DOHH2 (cell line): Measurements from ENCODE around the gene TEX13A.

Experiments
- H3F3A ChIP-seq: fragments of 200-600 bp; sonication (generic), shearing (Covaris generic); 2 replicates; pipeline ENCODE4 v1.6.0; 2016; ENCODE audit warnings: antibody characterized with exemption, mild to moderate bottlenecking; ENCODE audit not compliant: control insufficient read depth, insufficient read depth
- H3K27ac ChIP-seq: fragments of 200-600 bp; sonication (generic); 2 replicates; pipeline ENCODE4 v1.5.1; 2014; ENCODE audit warnings: low read depth, mild to moderate bottlenecking, low read length, moderate library complexity
- H3K27me3 ChIP-seq: fragments of 200-600 bp; sonication (generic); 2 replicates; pipeline ENCODE4 v1.6.1; 2014; ENCODE audit warnings: mild to moderate bottlenecking, low read length, mixed read lengths; ENCODE audit not compliant: control insufficient read depth
- H3K36me3 ChIP-seq: fragments of 200-600 bp; sonication (generic); 2 replicates; pipeline ENCODE4 v1.6.1; 2014; ENCODE audit warnings: mild to moderate bottlenecking, low read length, moderate library complexity, mixed read lengths; ENCODE audit not compliant: control insufficient read depth
- H3K4me1 ChIP-seq: fragments of 200-600 bp; sonication (generic); 2 replicates; pipeline ENCODE4 v1.6.1; 2014; ENCODE audit warnings: mild to moderate bottlenecking, low read length, mixed read lengths; ENCODE audit not compliant: control insufficient read depth
- H3K4me2 ChIP-seq: fragments of 200-600 bp; sonication (generic); 2 replicates; pipeline ENCODE4 v1.6.0; 2014; ENCODE audit warnings: mild to moderate bottlenecking, low read length, moderate library complexity
- H3K4me3 ChIP-seq: fragments of 200-600 bp; sonication (generic); 2 replicates; pipeline ENCODE4 v1.5.1; 2014; ENCODE audit warnings: mild to moderate bottlenecking, low read length, mixed read lengths
- H3K79me2 ChIP-seq: fragments of 200-600 bp; sonication (generic); 2 replicates; pipeline ENCODE4 v1.6.1; 2014; ENCODE audit warnings: mild to moderate bottlenecking, low read length, mixed read lengths; ENCODE audit not compliant: control insufficient read depth
- H3K9me2 ChIP-seq: fragments of 200-600 bp; sonication (generic); replicated peaks from 2 replicates; pipeline ENCODE4 v1.6.1; 2014; ENCODE audit warnings: mild to moderate bottlenecking, low read length, mixed read lengths; ENCODE audit not compliant: control insufficient read depth
- H3K9me3 ChIP-seq: fragments of 200-600 bp; sonication (generic); 2 replicates; pipeline ENCODE4 v1.6.1; 2014; ENCODE audit warnings: antibody characterized with exemption, low read length, mixed read lengths; ENCODE audit not compliant: control insufficient read depth, insufficient read depth
- H4K20me1 ChIP-seq: fragments of 200-600 bp; sonication (generic); 2 replicates; pipeline ENCODE4 v1.6.0; 2014; ENCODE audit warnings: low read depth, mild to moderate bottlenecking, antibody characterized with exemption, low read length, moderate library complexity; ENCODE audit not compliant: control insufficient read depth, insufficient read depth
- EZH2phosphoT487 ChIP-seq: fragments of 200-600 bp; sonication (generic); IDR thresholded peaks from 2 replicates; pipeline ENCODE4 v1.6.1; 2017; ENCODE audit warnings: borderline replicate concordance, mild to moderate bottlenecking, antibody characterized with exemption, low read length, moderate library complexity, mixed read lengths
- TF ChIP-seq, protein P1 (sequence below): fragments of 200-600 bp; sonication (generic); IDR thresholded peaks from one replicate; pipeline ENCODE4 v1.5.1; 2014; ENCODE audit warnings: antibody characterized with exemption, mild to moderate bottlenecking, low read depth, low read length; ENCODE audit not compliant: poor library complexity, severe bottlenecking

The TEX13A gene

DNA sequence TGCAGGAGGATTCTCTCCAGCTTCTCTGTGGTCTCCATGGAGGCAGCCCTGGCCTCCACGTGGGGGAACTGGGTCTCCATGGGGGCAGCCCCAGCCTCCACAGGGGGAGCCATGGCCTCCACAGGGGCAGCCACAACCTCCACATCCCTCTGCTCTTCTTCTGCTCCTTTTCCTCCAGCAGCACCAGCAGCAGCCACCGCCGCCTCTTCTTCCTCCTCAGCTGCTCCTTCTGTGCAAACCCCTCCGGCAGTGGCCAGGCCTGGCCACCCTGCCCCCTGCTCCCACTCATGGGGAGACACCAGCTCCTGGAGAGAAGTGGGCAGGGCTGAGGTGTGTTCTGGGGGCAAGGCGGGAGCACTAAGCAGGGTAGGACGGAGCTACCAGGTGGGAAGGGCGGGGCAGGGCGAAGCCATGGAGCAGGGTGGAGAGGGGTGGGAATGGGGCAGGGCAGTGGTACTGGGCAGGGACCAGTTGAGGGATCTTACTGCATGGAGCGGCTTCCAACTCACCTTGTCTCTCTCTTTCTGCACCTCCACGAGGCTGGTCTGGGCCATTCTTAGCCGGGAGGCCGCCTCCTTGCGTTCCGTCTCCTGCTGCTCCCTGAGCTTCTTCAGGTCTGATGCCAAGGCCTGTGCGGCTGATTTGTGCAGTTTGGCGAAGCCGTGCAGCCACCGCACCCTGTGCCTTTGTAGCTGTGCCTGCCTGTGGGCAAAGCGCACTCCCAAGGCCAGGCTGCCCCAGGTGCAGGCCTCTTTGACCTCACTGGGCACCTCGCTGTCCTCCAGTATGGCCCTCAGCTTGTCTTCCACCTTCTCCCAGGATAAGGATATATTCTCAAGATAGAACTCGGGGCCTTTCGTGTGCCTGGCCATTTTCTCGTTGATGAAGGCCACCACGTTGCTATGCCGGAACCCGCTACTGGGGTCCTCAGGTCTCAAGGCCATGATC, 766 bp downstream of the TEX13A start:
- no peak overlapping the region for H3K4me3 ChIP-seq

DNA sequence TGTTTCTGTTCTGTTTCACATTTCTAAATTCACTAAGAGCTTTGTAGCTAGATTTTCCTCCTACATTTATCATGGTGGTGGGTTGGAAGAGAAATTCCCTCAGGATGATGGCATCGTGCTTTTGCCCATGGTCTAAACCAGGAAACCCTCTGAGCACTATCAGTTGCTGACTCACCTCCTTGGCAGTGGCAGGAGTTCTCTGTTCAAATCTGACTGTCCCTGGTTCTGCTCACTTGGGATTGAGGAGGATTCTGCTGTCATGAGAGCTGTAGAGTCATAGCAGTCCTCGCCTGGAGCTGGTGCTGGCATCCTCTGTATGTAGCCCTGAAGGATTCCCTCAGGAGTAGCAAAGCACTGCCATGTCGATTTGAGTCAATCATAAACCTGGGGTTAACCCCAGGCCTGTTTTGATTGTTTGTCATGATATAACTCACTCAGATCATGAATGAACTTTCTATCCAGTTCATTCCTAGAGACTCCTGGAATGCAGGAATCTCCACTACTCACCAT, 9.4 kb downstream of the TEX13A start:
- Histone ChIP-seq H3K36me3 (no peaks in the 10 kb centered on the region), H3K27ac (no peak overlapping the region), H4K20me1 (no peaks in the 10 kb centered on the region), H3K4me2 (no peak overlapping the region), H3K9me2 (no peaks in the 10 kb centered on the region), H3K4me3 (no peak overlapping the region), H3K27me3 (no peaks in the 10 kb centered on the region), H3K9me3 (no peaks in the 10 kb centered on the region), H3K4me1 (no peaks in the 10 kb centered on the region), H3F3A (no peaks in the 10 kb centered on the region), H3K79me2 (no peaks in the 10 kb centered on the region)
- TF ChIP-seq EZH2phosphoT487: no peak
- TF ChIP-seq, protein P1, sequence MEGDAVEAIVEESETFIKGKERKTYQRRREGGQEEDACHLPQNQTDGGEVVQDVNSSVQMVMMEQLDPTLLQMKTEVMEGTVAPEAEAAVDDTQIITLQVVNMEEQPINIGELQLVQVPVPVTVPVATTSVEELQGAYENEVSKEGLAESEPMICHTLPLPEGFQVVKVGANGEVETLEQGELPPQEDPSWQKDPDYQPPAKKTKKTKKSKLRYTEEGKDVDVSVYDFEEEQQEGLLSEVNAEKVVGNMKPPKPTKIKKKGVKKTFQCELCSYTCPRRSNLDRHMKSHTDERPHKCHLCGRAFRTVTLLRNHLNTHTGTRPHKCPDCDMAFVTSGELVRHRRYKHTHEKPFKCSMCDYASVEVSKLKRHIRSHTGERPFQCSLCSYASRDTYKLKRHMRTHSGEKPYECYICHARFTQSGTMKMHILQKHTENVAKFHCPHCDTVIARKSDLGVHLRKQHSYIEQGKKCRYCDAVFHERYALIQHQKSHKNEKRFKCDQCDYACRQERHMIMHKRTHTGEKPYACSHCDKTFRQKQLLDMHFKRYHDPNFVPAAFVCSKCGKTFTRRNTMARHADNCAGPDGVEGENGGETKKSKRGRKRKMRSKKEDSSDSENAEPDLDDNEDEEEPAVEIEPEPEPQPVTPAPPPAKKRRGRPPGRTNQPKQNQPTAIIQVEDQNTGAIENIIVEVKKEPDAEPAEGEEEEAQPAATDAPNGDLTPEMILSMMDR: no peak

More for the DNA sequence above, 766 bp downstream of the TEX13A start:
- Histone ChIP-seq H3K79me2 (no peaks in the 10 kb centered on the region), H4K20me1 (no peaks in the 10 kb centered on the region), H3K4me2 (no peak overlapping the region), H3K27ac (no peak overlapping the region), H3F3A (no peaks in the 10 kb centered on the region), H3K4me1 (no peaks in the 10 kb centered on the region), H3K36me3 (no peaks in the 10 kb centered on the region), H3K9me2 (no peaks in the 10 kb centered on the region), H3K9me3 (no peaks in the 10 kb centered on the region), H3K27me3 (no peaks in the 10 kb centered on the region)
- TF ChIP-seq, protein P1: no peak
- no peak for TF ChIP-seq EZH2phosphoT487

DNA sequence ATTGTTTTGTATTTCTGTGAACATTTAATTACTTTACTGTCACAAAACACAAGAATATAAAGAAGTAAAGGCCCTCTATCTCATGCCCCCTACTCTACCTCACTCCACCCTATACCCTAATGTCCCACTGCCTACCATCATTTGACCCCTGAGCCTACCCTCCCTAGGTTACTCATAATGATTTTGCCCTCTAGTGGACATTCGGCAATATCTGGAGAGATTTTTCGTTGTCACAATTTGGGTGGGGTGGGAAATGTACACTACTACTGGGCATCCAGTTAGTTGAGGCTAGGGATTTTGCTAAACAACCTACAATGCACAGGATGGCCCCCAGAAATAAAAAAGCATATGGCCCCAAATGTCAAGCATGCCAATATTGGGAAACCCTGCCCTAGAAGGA, 10.2 kb downstream of the TEX13A start:
- Histone ChIP-seq H3K27ac (no peak overlapping the region), H3K4me1 (no peaks in the 10 kb centered on the region), H3K27me3 (no peaks in the 10 kb centered on the region), H3K79me2 (no peaks in the 10 kb centered on the region), H3K36me3 (no peaks in the 10 kb centered on the region), H3K9me2 (no peaks in the 10 kb centered on the region), H3K9me3 (no peaks in the 10 kb centered on the region), H3K4me3 (no peak overlapping the region), H3K4me2 (no peak overlapping the region), H3F3A (no peaks in the 10 kb centered on the region), H4K20me1 (no peaks in the 10 kb centered on the region)
- TF ChIP-seq, protein P1: peak; percentile 18
- no peak for TF ChIP-seq EZH2phosphoT487
